Type B pancreatic cell (in vitro differentiated cells): Measurements from ENCODE around the gene CD4. TPM values are rescaled to one million over a fixed set of nuclear protein-coding genes. Genes with fewer than 3 reads are reported as not detected.

ENCODE experiments used
- DNase-seq: peaks from one replicate; pipeline ENCODE4 v3.0.0; 2021; ENCODE audit warnings: mixed read lengths; ENCODE audit not compliant: unreplicated experiment; ENCODE audit errors: extremely low spot score
- H3K27ac Mint-ChIP-seq: 2 replicates; pipeline ENCODE4 v1.8.0; 2021; ENCODE audit warnings: mild to moderate bottlenecking, mixed read lengths
- H3K27me3 Mint-ChIP-seq: 2 replicates; pipeline ENCODE4 v1.8.0; 2021; ENCODE audit warnings: mixed read lengths
- H3K36me3 Mint-ChIP-seq: 2 replicates; pipeline ENCODE4 v1.8.0; 2021; ENCODE audit warnings: mixed read lengths
- H3K4me1 Mint-ChIP-seq: one replicate; pipeline ENCODE4 v1.8.0; 2021; ENCODE audit warnings: mixed read lengths; ENCODE audit not compliant: unreplicated experiment
- H3K4me3 Mint-ChIP-seq: 2 replicates; pipeline ENCODE4 v1.8.0; 2021; ENCODE audit warnings: mild to moderate bottlenecking, mixed read lengths
- H3K9me3 Mint-ChIP-seq: 2 replicates; pipeline ENCODE4 v1.8.0; 2021; ENCODE audit warnings: mixed read lengths
- total RNA-seq: library from RNA; stranded (reverse); gene quantifications from 2 replicates; pipeline ENCODE4 v1.2.1, GENCODE V29; 2021; ENCODE audit warnings: low replicate concordance
- TF ChIP-seq, protein P1 (sequence below): fragments of 200-600 bp; sonication (generic); conservative IDR thresholded peaks from 2 replicates; pipeline ENCODE4 v1.5.0; 2021; ENCODE audit warnings: antibody characterized with exemption, mild to moderate bottlenecking

Gene CD4
- total RNA-seq, 1 donor from 2014 or later, result 0.65 TPM

DNA sequence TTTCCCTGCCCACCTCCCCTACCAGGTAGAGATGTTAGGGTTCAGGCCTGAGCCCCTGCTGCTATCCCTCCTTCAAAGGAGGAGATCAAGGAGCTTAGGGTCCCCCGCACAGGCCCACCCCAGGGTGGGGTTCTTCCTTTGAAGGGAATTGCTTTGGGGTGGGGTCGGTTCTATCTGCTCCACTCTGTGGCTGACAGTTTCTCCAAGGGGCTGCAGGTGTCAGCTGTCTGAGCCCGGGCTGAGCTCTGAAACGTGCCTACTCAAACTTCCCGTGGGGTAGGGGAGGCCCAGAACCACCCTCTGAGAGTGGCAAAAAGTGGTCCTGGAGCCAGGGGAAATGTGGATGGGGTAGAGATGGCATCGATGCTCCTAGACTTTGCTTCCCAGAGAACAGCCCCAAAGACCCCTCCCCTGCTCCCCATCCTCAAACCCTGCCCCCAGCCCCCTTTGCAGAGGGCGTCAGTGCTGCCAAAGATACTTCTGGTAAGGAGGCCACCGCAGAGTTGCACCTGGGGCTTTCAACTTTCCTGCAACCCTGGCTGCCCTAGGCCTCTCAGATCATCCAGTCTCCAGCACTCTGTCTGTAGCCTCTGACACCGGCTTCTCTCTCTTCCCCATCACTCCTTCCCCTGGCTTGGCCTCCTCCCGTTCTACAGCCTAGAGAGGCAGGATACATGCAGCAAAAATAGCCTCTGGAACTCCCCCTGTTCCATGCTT lies 6.3 kb upstream of the CD4 start:
- Mint-ChIP-seq H3K36me3 (peaks cover 2% of the 10 kb centered on the region), H3K4me1 (peaks cover 26% of the 10 kb centered on the region), H3K27ac (peak overlapping the region; percentile 10), H3K4me3 (no peak overlapping the region), H3K9me3 (no peaks in the 10 kb centered on the region), H3K27me3 (peaks cover 29% of the 10 kb centered on the region)
- TF ChIP-seq, protein P1, sequence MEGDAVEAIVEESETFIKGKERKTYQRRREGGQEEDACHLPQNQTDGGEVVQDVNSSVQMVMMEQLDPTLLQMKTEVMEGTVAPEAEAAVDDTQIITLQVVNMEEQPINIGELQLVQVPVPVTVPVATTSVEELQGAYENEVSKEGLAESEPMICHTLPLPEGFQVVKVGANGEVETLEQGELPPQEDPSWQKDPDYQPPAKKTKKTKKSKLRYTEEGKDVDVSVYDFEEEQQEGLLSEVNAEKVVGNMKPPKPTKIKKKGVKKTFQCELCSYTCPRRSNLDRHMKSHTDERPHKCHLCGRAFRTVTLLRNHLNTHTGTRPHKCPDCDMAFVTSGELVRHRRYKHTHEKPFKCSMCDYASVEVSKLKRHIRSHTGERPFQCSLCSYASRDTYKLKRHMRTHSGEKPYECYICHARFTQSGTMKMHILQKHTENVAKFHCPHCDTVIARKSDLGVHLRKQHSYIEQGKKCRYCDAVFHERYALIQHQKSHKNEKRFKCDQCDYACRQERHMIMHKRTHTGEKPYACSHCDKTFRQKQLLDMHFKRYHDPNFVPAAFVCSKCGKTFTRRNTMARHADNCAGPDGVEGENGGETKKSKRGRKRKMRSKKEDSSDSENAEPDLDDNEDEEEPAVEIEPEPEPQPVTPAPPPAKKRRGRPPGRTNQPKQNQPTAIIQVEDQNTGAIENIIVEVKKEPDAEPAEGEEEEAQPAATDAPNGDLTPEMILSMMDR, result no peak
- no peak for DNase-seq

DNA sequence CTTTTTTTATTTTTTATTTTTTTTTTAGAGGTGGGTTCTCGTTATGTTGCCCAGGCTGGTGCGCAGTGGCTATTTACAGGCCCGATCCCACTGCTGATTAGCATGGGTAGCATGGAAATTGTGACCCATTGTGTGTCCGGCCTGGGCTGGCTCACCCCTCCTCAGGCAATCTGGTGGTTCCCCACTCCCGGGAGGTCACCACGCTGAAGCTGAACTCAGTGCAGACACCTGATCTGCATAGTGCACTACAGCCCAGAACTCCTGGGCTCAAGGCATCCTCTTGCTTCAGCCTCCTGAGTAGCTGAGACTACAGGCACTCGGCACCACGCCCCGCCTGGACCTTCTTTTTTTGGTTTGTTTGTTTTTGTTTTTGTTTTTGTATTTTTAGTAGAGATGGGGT lies 5.5 kb upstream of the CD4 start:
- H3K4me3 Mint-ChIP-seq, result no peak overlapping the region
- H3K36me3 Mint-ChIP-seq, result no peaks in the 10 kb centered on the region
- peaks cover 21% of the 10 kb centered on the region for H3K27me3 Mint-ChIP-seq
- no peak overlapping the region for H3K27ac Mint-ChIP-seq
- peaks cover 18% of the 10 kb centered on the region for H3K4me1 Mint-ChIP-seq
- TF ChIP-seq, protein P1, result no peak
- H3K9me3 Mint-ChIP-seq, result no peaks in the 10 kb centered on the region
- no peak for DNase-seq

DNA sequence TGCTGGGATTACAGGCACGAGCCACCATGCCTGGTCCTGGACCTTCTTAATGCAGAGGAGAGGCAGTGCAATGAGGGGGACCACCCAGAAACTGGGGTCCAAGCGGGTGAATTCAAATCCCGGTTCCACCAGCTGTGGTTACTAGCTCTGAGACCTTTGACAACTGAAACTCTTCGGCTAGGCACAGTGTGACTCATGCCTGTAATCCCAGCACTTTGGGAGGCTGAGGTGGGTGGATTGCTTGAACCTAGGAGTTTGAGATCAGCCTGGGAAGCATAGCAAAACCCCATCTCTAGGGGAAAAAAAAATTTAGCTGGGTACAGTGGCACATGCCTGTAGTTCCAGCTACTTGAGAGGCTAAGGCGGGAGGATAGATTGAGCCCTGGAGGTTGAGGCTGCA lies 5.0 kb upstream of the CD4 start:
- Mint-ChIP-seq H3K4me3 (no peak overlapping the region), H3K27me3 (peaks cover 21% of the 10 kb centered on the region), H3K36me3 (no peaks in the 10 kb centered on the region), H3K9me3 (no peaks in the 10 kb centered on the region), H3K4me1 (peaks cover 16% of the 10 kb centered on the region), H3K27ac (no peak overlapping the region)
- DNase-seq, result no peak
- TF ChIP-seq, protein P1, result no peak

DNA sequence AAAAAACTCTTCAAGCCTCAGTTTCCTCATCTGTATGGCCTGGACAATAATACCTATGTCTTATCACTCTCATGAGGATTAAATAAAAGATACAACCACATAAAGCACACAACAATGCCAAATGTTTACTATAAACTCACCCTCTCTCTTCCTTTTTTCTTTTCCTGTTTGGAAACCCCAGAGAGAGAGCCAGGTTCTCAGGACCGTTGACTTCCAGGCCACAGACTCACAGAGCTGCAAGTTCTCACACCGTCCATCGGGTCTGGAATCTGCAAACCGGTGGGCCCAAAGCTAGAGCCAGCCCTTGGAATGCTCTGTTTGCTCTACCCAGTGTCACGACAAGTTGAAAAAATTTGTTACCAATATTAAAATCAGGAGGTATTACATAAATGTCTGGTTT lies 4.6 kb upstream of the CD4 start:
- DNase-seq, result no peak
- Mint-ChIP-seq H3K36me3 (no peaks in the 10 kb centered on the region), H3K27me3 (peaks cover 23% of the 10 kb centered on the region), H3K4me3 (no peak overlapping the region), H3K27ac (no peak overlapping the region), H3K9me3 (no peaks in the 10 kb centered on the region), H3K4me1 (peaks cover 17% of the 10 kb centered on the region)
- TF ChIP-seq, protein P1, result no peak

DNA sequence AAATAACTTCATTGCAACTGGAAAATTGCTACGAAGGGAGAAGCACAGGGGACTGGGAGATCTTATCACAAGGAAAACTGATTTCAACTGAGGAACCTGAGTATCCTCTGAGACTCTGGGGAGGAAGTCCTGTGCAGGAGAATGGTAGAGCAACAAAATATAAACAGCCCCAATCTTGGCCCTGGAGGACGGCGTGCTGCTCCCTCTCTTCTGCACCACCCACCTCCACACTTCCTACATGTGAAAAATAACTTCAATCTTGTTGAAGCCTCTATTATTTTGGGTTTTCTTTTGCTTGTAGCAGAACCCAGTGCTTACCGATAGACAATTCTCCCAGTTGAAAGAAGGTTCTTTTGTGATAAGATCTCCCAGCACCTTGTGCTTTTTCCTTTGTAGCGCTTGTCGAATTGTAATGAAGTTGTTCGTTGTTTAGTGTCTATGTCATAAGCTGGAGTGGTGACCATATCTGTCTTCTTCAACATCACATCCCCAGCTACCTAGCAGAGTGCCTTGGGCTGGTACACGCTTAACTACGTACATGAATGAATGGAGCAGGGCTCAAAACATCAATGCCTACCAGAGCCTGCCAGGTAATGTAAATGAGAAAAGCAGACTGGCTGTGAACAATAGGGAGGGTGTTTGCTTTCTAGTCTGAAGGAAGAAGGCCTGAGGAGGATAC lies 2.8 kb upstream of the CD4 start:
- peaks cover 25% of the 10 kb centered on the region for H3K27me3 Mint-ChIP-seq
- no peak overlapping the region for H3K4me3 Mint-ChIP-seq
- TF ChIP-seq, protein P1, result no peak
- no peak for DNase-seq
- peak overlapping the region; percentile 22 for H3K27ac Mint-ChIP-seq
- H3K36me3 Mint-ChIP-seq, result no peaks in the 10 kb centered on the region
- peaks cover 17% of the 10 kb centered on the region for H3K4me1 Mint-ChIP-seq
- H3K9me3 Mint-ChIP-seq, result no peaks in the 10 kb centered on the region
